ENCODE data around the gene SAMD11.

- no peak for TF ChIP-seq SIN3A (conservative IDR thresholded peaks at IDR 0.05 in 1 of 2, IDR thresholded peaks at IDR 0.05 in 1 of 2; ENCODE audit: low read depth in 1 of 2, low read length in 2 of 2)
- no peak for TF ChIP-seq CREB1 (IDR thresholded peaks at IDR 0.05)
Observed at GRCh38 chr1:917076-917459, 6.7 kb upstream of the SAMD11 start.
